GM18951 (cell line): Measurements from ENCODE around the gene SNX30.

ENCODE experiments used
- POLR2A ChIP-seq: IDR thresholded peaks from 4 replicates; pipeline ENCODE4 v1.6.1; 2011; ENCODE audit warnings: mild to moderate bottlenecking; ENCODE audit not compliant: insufficient read length, insufficient read depth; ENCODE audit errors: extremely low read depth
- in situ Hi-C: fragments of 300-500 bp; cut with MboI; formaldehyde crosslinking; loops from one replicate; pipeline ENCODE4 v1.12.0; 2022; ENCODE audit warnings: low sequenced_read_pairs, mixed read lengths, inconsistent platforms; ENCODE audit not compliant: unreplicated experiment

Gene SNX30

DNA sequence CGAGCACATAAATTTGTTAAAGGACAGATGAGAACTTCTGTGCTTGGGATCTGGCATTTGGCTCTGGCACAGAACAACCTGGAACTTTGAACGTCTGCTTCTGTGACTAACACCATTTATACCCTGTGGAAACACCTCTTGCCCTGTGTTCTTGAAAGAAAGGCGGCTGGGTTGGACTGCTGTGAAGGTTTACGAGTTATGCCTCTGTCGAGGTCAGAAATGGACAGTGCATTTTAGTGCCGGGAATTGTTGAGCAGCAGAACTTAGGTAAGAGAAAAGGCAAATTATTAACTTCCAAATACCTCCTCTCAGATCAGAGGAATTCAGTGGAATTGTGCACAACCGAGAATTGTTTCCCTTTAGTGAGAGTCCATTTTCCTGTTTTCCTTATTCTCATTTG lies 18.6 kb upstream of the SNX30 start:
- TF ChIP-seq POLR2A = no peak
- in situ Hi-C loops = no loop called here

DNA sequence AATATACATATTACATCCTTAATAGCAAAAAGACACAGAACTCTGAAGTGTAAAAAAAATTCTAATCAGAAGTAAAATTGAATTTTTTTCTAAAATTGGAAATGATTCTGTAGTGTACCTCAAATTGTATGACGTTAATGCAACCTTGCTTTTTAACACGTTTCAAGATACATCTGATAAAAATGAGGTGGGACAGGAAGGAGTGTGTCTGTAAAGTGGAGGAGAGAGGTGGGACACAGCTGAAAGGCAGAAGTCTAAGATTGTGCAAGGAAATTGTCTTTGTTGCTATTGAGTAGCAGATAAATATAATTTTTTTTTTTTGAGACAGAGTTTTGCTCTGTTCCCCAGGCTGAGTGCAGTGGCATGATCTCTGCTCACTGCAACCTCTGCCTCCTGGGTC lies 15.7 kb upstream of the SNX30 start:
- no peak for TF ChIP-seq POLR2A
- in situ Hi-C loops = no loop called here

DNA sequence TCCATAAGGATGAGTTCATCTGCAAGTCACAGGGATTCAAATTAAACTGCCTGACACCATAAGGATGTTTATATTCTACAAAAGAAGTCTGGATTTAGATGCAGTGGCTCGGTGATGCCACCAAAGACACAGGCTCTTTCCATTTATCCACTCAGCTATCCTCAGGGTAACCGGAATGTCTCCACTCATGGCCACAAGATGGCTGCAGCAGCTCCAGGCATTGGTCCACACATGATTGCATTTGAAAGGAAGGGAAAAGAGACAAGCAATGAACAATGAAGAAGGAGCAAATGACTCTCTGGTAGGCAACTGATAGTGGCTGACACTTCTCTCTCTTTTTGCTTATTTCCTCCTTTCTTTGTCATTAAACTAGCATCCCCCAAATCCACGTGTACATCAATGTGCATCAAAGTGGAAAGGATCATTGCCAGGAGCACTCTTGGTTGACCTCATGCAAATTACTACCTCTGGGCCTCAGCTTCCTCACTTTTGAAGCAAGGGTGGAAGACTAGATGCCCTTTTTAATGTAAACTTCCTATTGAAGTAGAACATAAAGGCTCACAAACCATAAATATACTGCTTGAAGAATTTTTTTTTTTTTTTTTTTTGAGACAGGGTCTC lies 7.2 kb upstream of the SNX30 start:
- TF ChIP-seq POLR2A = no peak
- in situ Hi-C loops = no loop called here

DNA sequence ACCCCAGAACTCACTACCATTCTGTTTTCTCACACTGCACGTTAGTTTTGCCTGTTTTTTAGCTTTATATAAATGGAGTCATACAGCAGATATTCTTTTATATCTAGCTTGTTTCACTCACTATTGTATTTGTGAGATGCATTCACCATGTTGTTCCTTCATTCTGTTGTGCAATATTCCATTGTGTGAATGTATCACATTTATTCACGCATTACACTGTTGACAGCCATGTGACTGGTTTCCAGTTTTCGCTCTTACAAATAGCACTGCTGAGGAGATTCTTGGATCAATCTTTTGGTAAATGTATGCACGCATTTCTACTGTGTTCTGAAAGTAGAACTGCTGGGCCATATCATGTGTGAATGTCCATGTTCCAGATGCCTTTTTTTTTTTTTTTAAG lies 6.4 kb upstream of the SNX30 start:
- in situ Hi-C loops = no loop called here
- no peak for TF ChIP-seq POLR2A

DNA sequence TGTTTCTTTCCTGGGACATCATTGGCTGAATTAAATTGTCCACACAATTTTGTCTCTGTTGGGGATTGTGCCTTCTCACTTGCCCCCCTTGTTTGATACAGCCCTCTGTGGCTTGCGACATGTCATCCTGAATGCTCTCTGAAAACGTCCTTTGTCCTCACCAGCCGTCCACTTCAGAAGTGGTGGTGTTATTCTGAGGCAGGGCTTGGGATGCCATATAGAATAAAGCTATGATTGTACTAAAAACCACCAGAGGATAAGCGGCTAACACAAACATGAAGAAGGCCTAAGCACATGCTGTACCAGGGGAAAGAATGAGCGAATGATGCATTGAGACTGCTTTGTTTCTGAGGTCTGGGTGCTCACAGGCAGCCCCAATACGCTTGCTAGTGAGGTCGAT lies 3.5 kb upstream of the SNX30 start:
- in situ Hi-C loops = no loop called here
- TF ChIP-seq POLR2A = no peak

DNA sequence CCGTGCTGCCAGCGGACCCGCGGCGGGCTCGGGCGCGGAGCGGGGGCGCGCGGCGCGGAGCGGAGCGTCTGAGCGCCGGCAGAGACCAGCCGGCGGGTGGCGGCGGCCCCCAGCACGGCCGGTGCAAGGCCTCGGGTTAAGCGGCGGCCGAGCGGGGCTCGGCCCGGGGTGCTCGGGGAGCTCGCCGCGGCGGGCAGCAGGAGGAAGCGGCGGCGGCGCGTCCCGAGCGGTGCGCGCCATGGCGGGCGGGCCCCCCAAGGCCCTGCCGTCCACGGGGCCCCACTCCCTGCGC lies 150 bp downstream of the SNX30 start:
- TF ChIP-seq POLR2A = no peak
- in situ Hi-C loops = no loop called here

DNA sequence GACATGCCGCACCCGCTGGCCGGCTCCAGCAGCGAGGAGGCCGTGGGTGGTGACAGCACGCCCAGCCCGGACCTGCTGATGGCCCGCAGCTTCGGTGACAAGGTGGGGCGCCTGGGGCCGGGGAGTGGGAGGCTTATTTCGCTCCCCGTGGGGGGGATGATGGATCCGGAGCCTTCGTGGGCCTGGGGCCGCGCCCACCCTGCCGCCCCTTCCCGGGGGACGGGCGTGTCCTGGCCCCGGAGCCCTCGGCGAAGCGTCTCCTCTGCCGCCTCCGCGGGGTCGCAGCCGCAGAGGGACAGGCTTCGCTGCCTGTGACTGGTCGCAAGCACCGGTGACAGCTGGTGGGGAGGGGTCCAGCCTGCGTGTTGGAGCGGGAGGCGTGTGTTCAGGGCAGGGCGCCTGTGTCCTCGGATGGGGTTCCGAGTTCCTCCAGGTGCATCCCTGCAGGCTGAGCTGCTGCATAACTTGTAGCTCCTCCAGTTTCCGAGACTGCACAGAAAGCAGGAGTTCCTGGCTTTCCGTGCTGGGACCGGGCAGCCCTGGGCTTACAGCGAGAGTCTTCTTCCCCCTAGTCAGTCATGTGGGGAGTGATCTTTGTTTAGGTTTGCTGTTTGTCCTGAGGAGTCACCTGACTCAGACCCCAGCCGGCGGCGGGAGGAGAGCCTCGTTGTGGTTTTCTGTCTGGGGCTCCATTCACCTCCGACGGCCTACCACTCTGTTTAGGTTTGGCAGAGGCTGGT lies 666 bp downstream of the SNX30 start:
- in situ Hi-C loops = no loop called here
- no peak for TF ChIP-seq POLR2A

DNA sequence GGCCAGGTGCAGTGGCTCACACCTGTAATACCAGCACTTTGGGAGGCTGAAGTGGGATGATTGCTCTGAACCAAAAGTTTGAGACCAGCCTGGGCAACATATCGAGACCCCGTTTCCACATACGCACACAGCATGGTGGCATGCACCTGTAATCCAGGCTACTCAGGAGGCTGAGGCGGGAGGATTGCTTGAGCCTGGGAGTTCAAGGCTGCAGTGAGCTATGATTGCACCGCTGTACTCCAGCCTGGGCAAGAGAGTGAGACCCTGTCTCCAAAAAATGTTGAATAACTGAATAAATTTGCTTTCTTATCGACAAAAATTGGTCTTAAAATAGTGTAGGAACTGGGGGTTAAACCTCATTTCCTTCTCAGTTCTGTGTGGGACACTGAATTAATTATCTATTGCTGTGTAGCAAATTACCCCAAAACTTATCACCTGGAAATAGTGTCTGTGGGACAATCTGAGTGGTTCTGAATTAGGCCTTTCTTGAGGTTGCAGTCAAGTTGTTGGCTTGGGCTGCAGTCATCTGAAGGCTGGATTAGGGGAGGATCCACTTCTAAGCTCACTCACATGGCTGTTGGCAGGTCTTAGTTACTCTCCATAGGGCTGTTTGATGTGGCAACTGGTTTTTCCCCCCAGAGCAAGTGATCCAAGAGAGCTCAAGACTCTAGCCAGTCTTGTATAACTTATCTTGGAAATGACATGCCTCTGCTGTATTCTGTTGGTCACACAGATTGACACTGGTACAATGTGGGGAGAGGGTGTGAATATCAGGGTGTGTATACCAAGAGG lies 2.0 kb downstream of the SNX30 start:
- TF ChIP-seq POLR2A = no peak
- in situ Hi-C loops = no loop called here

DNA sequence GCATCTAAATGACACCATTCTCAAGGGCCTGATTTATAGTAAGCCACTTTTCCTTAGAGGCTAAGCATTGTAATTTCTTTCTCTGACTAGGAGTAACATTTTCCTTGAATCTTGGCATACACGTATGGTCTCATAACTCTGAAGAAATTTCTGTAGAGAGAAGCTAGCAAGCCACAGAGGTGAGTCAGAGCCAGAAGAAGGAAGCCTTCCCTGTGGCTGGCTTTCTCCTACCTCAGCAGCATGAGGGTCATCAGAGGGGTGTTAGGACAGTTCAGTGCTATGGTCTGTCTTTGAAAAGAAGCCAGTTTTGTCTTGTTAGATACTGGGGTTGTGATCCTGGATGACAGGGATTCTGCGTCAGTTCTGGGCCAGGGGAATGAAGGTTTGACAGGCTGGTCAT lies 3.2 kb downstream of the SNX30 start:
- in situ Hi-C loops = no loop called here
- no peak for TF ChIP-seq POLR2A

DNA sequence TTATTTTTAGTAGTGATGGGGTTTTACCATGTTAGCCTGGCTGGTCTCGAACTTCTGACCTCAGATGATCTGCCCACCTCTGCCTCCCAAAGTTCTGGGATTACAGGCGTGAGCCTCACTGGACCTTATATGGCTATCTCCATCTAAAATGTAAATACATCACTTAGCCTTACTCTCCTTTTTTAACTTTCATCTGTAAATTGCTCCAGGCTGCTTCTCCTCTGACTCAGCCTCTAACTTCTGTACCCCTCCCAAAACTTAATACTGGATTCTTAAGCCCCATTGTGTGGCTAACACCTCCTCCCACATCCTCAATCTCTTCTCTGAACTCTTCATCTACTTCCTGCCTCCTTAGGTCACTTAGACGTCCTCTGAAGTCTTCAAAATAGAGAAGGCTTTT lies 4.0 kb downstream of the SNX30 start:
- in situ Hi-C loops = no loop called here

DNA sequence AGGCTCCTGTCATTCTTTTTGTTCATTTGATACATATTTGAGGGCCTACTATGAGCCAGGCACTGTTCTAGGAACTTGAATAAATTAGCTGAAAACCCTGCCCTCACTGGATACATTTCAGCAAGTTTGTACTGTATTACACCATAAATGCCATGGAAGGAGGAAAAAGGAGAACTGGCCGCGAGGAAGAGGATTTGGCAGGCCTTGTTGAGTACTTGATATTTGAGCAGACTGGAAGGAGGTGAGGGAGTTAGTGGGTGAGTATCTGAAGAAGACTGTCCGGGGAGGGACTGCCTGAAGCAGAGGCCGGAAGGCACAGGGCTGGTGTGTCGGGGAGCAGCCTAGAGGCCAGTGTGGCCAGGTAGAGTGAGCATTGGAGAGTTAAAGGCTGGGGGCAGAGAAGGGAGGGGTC lies 4.5 kb downstream of the SNX30 start:
- in situ Hi-C loops = no loop called here
- TF ChIP-seq POLR2A = no peak

More for the DNA sequence above, 4.0 kb downstream of the SNX30 start:
- TF ChIP-seq POLR2A = no peak

DNA sequence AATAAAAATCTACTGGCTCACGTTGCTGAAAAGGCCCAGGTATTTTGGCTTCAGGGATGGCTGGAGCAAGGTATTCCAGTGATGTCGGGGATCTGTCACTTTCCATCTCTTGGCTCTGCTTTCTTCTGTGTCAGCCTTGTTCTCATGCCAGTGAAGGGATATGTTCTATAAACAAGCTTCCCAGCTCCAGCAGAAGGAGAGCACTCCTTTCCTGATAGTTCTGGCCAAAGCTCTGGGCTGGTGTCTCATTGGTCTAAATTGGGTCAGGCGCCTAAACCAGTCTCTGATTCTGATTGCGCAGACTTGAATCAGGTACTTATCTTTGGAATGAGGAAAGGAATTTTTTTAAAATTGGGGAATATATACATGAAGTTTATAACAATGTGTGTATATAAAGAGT lies 5.1 kb downstream of the SNX30 start:
- in situ Hi-C loops = no loop called here
- no peak for TF ChIP-seq POLR2A

DNA sequence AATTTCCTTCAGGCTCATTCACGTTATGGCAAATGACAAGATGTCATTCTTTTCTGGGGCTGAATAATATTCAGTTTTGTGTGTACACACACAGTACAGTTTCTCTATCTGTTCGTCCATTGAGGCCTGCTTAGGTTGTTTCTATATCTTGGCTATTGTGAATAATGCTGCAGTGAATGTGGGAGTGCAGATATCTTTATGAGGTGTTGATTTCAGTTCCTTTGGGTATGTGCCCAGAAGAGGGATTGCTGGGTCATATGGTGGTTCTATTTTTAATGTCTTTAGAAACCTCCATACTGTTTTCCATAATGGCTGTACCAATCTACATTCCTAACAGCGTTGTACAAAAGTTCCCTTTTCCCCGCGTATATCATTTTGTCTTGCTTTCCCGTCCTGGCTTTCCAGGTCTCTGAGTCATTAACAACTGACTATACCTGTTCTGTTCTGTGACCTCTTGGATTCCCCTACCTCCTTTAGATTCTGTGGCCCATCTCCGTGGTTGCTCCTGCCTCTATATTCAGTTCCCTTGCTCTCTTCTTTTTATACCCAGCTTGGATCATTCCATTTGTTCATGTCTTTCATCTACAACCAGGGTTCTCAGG lies 6.8 kb downstream of the SNX30 start:
- in situ Hi-C loops = no loop called here
- TF ChIP-seq POLR2A = no peak
